H7 (cell line): ENCODE measurements around the gene MICA. TPM values are rescaled to one million over a fixed set of nuclear protein-coding genes. Genes with fewer than 3 reads are reported as not detected.
"Not testable (repeated sequence)": the region's sequence is repeated elsewhere in the genome, so short reads cannot be mapped to it uniquely, and the experiment has no call there.

Experiments used
- DNase-seq: peaks from one replicate; pipeline ENCODE4 v3.0.0; 2012
- H3K27me3 ChIP-seq: 2 replicates; pipeline ENCODE4 v1.6.0; 2011; ENCODE audit warnings: mild to moderate bottlenecking, low read length; ENCODE audit not compliant: control insufficient read depth, insufficient read depth
- H3K36me3 ChIP-seq: replicated peaks from 2 replicates; pipeline ENCODE4 v1.5.1; 2011; ENCODE audit warnings: low read length; ENCODE audit not compliant: control insufficient read depth, insufficient read depth
- H3K4me3 ChIP-seq: 2 replicates; pipeline ENCODE4 v1.5.1; 2011; ENCODE audit warnings: low read depth, mild to moderate bottlenecking, control low read depth, low read length, moderate library complexity; ENCODE audit not compliant: insufficient read depth
- total RNA-seq: library from RNA; depleted of rRNA; stranded (reverse); fragments of >200 nt; shearing (Covaris generic); gene quantifications from 2 replicates; pipeline ENCODE4 v1.2.3, GENCODE V29; 2014

The MICA gene
- total RNA-seq, 1 experiment from 2014 or later: 14.7 TPM

- H3K4me3 ChIP-seq: no peak overlapping the region
- H3K27me3 ChIP-seq: peaks cover 8% of the 10 kb centered on the region; the same call in 1 of the 2 replicates
- H3K36me3 ChIP-seq: no peaks in the 10 kb centered on the region
- DNase-seq: no peak
Measured at GRCh38 chr6:31368461-31368860, 34.9 kb upstream of the MICA start.

DNA sequence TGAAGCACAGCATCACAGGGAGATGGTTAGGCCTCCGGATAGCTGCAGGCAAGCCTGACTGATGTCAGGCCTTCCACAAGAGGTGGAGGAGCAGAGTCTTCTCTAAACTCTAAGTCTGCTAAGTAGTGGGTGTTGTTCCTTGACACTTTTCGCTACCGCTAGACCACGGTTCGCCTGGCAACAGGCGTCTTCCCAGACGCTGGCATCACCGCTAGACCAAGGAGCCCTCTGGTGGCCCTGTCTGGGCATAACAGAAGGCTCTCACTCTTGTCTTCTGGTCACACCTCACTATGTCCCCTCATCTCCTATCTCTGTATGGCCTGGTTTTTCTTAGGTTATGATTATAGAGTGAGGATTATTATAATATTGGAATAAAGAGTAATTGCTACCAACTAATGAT, 29.3 kb upstream of the MICA start:
- not testable (repeated sequence) for H3K36me3 ChIP-seq, H3K4me3 ChIP-seq, H3K27me3 ChIP-seq, DNase-seq

- DNase-seq: no peak
- H3K27me3 ChIP-seq: no peaks in the 10 kb centered on the region; the same call in 1 of the 2 replicates
- no peaks in the 10 kb centered on the region for H3K36me3 ChIP-seq
- H3K4me3 ChIP-seq: no peak overlapping the region
Measured at GRCh38 chr6:31375699-31376098, 27.7 kb upstream of the MICA start.

DNA sequence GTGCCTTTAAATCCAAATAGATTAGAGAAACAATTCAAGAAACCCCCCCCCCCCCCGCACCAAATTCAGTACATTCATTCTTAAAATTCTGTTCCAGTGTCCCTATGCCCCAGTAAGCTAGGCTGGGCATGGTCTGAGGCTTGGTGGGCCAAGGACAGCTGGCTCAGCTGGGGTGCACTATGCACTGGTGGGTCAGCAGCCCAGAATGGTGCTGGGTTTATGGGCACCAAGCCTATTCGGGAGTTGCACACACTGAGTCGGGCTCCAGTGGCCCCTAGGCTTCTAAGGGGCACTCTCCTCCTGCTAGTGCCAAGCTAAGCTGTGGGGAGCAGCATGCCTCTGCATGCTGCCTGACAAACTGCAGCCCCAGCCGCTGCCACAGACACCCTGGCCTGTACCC, 26.4 kb upstream of the MICA start:
- H3K4me3 ChIP-seq: no peak overlapping the region
- DNase-seq: no peak
- no peaks in the 10 kb centered on the region; the same call in 1 of the 2 replicates for H3K27me3 ChIP-seq
- no peaks in the 10 kb centered on the region for H3K36me3 ChIP-seq

DNA sequence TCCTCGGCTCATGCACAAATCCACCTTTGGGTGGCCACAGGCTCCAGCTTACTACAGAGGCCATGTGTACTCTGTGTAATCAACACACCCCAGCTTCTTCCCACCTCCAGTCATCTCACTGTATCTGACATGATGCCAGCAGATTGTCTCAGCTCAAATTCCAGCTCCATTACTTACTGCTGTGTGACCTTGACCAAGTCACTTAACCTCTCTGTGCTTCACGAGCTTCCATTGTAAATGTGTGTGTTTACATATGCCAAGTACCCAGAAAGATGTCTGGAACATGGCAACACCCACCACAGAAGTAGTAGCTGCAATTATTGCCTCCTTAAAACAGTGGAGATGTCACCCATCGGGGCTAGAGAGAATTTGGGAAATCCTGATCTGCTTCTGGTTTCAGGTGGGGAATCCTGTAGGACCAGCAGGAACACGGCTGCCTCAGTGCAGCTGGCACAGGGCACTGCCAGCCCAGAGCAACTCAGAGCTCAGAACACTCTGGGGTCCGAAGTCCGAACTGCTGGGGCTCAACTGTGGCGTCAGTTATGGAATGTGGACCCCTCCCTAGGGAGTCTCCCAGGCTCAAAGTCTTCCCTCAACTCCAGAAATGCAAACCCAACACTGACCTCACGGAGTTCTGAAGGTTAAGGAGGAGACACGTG, 25.2 kb upstream of the MICA start:
- no peaks in the 10 kb centered on the region for H3K36me3 ChIP-seq
- DNase-seq: no peak
- H3K4me3 ChIP-seq: no peak overlapping the region
- no peaks in the 10 kb centered on the region; the same call in 1 of the 2 replicates for H3K27me3 ChIP-seq

DNA sequence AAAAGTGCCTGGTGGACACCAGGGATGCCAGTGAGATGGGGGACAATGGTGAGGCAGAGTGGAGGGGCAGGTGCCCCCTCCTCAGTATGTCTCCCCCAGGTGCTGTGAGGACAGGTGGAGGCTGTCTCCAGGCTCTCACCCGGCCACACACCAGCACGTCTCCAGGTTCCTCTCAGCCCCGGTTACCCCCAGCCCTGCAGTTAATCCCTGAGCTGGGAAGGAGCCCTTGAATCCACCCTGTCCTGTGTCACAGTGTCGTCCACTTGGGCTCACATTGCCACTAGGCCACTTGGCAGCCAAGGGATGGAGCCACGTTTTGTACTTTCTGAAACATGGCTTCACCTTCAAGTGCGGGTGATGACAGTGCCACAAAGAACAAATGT, 24.7 kb upstream of the MICA start:
- no peaks in the 10 kb centered on the region for H3K36me3 ChIP-seq
- DNase-seq: no peak
- no peak overlapping the region for H3K4me3 ChIP-seq
- no peaks in the 10 kb centered on the region; the same call in 1 of the 2 replicates for H3K27me3 ChIP-seq

DNA sequence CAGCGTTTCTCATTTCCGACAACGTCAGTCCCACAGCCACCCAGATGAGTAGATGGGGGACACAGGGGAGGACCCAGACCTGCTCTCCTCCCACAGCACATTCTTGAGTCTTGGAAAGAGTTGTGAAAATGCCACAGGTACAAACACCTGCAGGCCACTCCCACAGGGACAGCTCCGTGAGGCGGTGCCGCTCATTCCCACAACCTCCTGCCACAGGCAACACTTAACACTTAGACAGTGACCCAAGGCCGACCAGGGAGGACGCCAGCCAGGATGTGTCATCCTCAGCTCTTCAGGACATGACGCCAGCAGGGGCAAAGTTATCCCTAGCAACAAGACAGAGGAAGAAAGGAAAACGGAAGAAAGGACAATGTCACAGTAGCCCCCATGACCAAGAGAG, 23.5 kb upstream of the MICA start:
- no peak for DNase-seq
- H3K36me3 ChIP-seq: no peaks in the 10 kb centered on the region
- H3K4me3 ChIP-seq: no peak overlapping the region
- H3K27me3 ChIP-seq: no peaks in the 10 kb centered on the region; the same call in 1 of the 2 replicates

- no peak for DNase-seq
- H3K4me3 ChIP-seq: no peak overlapping the region
- H3K36me3 ChIP-seq: no peaks in the 10 kb centered on the region
- H3K27me3 ChIP-seq: no peaks in the 10 kb centered on the region; the same call in 1 of the 2 replicates
Measured at GRCh38 chr6:31381666-31382065, 21.7 kb upstream of the MICA start.

- no peak for DNase-seq
- no peak overlapping the region for H3K4me3 ChIP-seq
- no peaks in the 10 kb centered on the region for H3K36me3 ChIP-seq
- no peaks in the 10 kb centered on the region; the same call in 1 of the 2 replicates for H3K27me3 ChIP-seq
Measured at GRCh38 chr6:31383149-31383548, 20.2 kb upstream of the MICA start.

DNA sequence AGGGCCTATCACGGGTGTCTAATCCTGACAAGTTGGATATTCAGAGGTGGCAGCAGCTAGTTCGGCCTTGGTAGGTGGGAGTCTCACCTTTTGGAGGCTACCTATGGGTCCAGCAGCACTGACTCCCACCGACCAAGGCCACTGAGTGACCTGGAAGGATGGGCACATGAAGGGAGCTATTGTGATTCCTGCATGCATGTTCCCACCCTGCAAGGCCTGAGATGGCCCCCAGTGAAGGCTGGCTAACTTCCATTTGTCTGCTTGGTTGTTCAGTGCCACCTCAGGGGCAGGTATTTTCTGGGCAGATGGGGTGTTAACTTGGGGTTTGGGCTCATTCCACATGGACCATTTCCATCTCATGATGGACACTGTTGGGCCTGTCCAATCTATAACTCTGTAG, 18.4 kb upstream of the MICA start:
- Histone ChIP-seq H3K36me3 (no peaks in the 10 kb centered on the region), H3K27me3 (no peaks in the 10 kb centered on the region), H3K4me3 (no peak overlapping the region)
- DNase-seq: no peak

GRCh38 chr6:31386099-31386498, 17.3 kb upstream of the MICA start:
- Histone ChIP-seq H3K4me3 (no peak overlapping the region), H3K27me3 (no peaks in the 10 kb centered on the region), H3K36me3 (no peaks in the 10 kb centered on the region)
- DNase-seq: no peak

- H3K27me3 ChIP-seq: no peaks in the 10 kb centered on the region
- H3K36me3 ChIP-seq: no peaks in the 10 kb centered on the region
- no peak overlapping the region for H3K4me3 ChIP-seq
- DNase-seq: peak; percentile 62
Measured at GRCh38 chr6:31386977-31387376, 16.4 kb upstream of the MICA start.

GRCh38 chr6:31388916-31389801, 14.2 kb upstream of the MICA start:
- not testable (repeated sequence) for H3K36me3 ChIP-seq, H3K4me3 ChIP-seq, DNase-seq, H3K27me3 ChIP-seq

DNA sequence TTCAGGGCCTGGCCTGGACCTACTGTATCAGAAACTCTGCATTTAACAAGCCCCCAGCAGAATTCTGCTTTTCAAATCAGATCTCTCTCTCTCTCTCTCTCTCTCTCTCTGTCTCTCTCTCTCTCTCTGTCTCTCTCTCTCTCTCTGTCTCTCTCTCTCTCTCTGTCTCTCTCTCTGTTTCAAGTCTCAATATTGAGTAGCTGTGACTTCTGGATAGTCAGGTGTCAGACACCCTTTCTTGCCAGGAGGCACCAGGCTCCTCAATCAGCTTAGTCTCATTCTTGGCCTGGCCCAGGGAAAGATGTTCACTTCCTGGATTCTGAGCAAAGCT, 13.6 kb upstream of the MICA start:
- not testable (repeated sequence) for DNase-seq, H3K36me3 ChIP-seq, H3K4me3 ChIP-seq, H3K27me3 ChIP-seq

DNA sequence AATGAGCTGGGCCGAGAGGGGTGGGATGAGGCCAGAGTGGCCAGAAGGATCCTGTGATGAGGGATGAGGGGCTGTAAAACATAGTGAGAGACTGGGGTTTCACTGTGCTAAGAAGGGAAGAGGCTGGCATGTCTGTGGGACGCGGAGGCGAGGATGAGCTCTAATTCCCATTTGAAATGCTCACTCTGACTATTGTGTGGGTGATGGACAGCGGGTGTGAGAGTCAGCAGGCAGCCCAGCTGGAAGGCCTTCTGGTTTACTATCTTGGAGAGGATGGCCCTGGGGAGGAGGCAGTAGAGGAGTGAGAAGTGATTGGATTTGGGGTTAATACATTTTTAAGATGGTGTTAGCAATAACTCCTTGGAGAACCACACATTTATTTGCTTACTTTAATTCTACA, 9.5 kb upstream of the MICA start:
- DNase-seq: no peak
- Histone ChIP-seq H3K36me3 (no peaks in the 10 kb centered on the region), H3K27me3 (peaks cover 4% of the 10 kb centered on the region; the same call in 1 of the 2 replicates), H3K4me3 (no peak overlapping the region)
